Thoracic aorta (tissue), 2 donors: ENCODE results near the gene LDAF1. TPM values are rescaled to one million over a fixed set of nuclear protein-coding genes. Genes with fewer than 3 reads are reported as not detected.
"Not testable (repeated sequence)": the region's sequence is repeated elsewhere in the genome, so short reads cannot be mapped to it uniquely, and the experiment has no call there.

Experiments used
- ATAC-seq: fragments of 150-250 bp; one replicate; pipeline ENCODE4 v1.8.0; 2017; ENCODE audit warnings: low read depth; ENCODE audit not compliant: insufficient number of reproducible peaks, low FRiP score
- DNase-seq: peaks from one replicate; pipeline ENCODE4 v3.0.0-alpha.2; 2020; ENCODE audit warnings: low spot score
- H3K27ac ChIP-seq, 2 donors: fragments of 200-600 bp; sonication (generic); 1 replicate in 1 of 2; 2 replicates in 1 of 2; pipeline ENCODE4 v1.5.1; 2016; ENCODE audit warnings: mild to moderate bottlenecking in 2 of 2, moderate library complexity in 2 of 2
- H3K27me3 ChIP-seq: fragments of 200-600 bp; sonication (generic); replicated peaks from 2 replicates; pipeline ENCODE4 v1.6.0; 2016; ENCODE audit warnings: mild to moderate bottlenecking; ENCODE audit not compliant: insufficient read depth
- H3K36me3 ChIP-seq: fragments of 200-600 bp; sonication (generic); one replicate; pipeline ENCODE4 v1.5.1; 2016
- H3K4me1 ChIP-seq, 2 donors: fragments of 200-600 bp; sonication (generic); 1 replicate in 1 of 2; 2 replicates in 1 of 2; pipeline versions ENCODE4 v1.5.1 to v1.6.0; 2016; ENCODE audit warnings: low read depth in 2 of 2, mild to moderate bottlenecking in 1 of 2; ENCODE audit not compliant: control insufficient read depth in 1 of 2
- H3K4me3 ChIP-seq: fragments of 200-600 bp; sonication (generic); 2 replicates; pipeline ENCODE4 v1.5.1; 2016; ENCODE audit warnings: mild to moderate bottlenecking
- H3K9me3 ChIP-seq: fragments of 200-600 bp; sonication (generic); 2 replicates; pipeline ENCODE4 v1.5.1; 2016
- CTCF ChIP-seq: fragments of 200-600 bp; sonication (generic); IDR thresholded peaks from one replicate; pipeline ENCODE4 v1.5.1; 2019; ENCODE audit warnings: antibody characterized with exemption
- total RNA-seq, 2 donors: library from RNA; depleted of rRNA; stranded (reverse); fragments of >200 nt; gene quantifications; one replicate each; pipeline versions ENCODE4 v1.1.0 to v1.2.3, GENCODE V29; 2016

The LDAF1 gene
- total RNA-seq, 2 donors from 2014 or later = 110 to 112 TPM

- DNase-seq (no peak), ATAC-seq (no peak)
- no peak for TF ChIP-seq CTCF
- Histone ChIP-seq H3K4me1 (peaks cover 0 to 3% of the 10 kb centered on the region in 2 donors), H3K4me3 (no peak overlapping the region), H3K27ac (no peak overlapping the region), H3K36me3 (no peaks in the 10 kb centered on the region), H3K27me3 (no peaks in the 10 kb centered on the region), H3K9me3 (no peaks in the 10 kb centered on the region)
These were observed 12.7 kb upstream of the LDAF1 start for GRCh38 chr16:21145738-21146137.

DNA sequence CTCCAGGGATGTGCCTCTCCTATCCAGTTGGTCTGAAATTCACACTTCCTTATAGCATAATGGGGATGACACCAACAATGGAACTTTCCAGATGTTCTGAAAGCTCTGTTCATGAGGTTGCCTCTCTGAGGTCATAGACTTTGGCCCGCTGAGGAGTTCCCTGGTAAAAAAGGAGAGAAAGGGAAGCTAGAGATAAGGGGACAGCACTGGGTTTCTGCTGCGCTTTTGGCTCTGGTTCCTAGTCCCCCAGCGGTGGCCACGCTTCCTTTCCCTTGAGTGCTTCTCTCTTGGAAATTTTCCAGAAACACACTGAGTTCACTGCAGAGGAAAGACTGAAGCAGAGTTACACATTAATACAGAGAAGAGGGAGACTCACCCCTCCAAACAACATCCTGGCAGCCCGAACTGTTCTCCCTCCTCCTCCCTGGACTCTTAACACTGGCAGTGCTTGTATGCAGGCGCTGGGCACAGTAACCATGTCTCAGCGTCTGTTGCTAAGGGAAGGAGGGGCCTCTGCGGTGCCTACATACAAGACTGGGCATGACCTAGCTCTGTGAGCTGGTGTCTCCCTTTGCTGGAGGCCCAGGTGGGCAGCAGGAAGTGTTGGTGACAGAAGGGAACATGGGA lies 8.0 kb upstream of the LDAF1 start, which contains the start of gene DNAH3:
Gene DNAH3, minus strand, starts transcription at position 472 of the 627 bp plus-strand sequence. CDS start 527 bp downstream, outside the sequence.
- no peak within 1 kb of the TSS for H3K27ac ChIP-seq
- DNase-seq = no peak

DNA sequence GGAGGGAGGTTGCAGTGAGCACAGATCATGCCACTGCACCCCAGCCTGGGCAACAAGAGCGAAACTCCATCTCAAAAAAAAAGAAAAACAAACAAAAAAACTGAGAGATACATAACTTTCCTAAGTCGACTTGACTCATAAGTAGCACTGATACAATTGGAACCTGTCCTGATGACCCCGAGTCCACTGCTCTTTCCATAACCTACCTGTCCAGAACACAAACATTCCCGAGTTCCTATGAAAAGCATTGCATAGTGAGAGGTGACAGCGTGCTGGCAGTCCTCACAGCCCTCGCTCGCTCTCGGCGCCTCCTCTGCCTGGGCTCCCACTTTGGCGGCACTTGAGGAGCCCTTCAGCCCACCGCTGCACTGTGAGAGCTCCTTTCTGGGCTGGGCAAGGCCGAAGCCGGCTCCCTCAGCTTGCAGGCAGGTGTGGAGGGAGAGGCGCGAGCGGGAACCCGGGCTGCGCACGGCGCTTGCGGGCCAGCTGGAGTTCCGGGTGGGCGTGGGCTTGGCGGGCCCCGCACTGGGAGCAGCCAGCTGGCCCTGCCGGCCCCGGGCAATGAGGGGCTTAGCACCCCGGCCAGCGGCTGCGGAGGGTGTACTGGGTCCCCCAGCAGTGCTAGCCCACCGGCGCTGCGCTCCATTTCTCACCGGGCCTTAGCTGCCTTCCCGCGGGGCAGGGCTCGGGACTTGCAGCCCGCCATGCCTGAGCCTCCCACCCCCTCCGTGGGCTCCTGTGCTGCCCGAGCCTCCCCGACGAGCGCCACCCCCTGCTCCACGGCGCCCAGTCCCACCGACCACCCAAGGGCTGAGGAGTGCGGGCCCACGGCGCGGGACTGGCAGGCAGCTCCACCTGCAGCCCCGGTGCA lies 6.1 kb upstream of the LDAF1 start:
- DNase-seq, ATAC-seq: not testable (repeated sequence)

More for the DNA sequence above, 8.0 kb upstream of the LDAF1 start, which contains the start of gene DNAH3:
- no peak for ATAC-seq
- no peaks in the 10 kb centered on the region for H3K9me3 ChIP-seq
- H3K27me3 ChIP-seq = no peaks in the 10 kb centered on the region
- H3K36me3 ChIP-seq = no peaks in the 10 kb centered on the region
- no peak within 1 kb of the TSS for H3K4me3 ChIP-seq
- H3K4me1 ChIP-seq = peaks cover 0 to 6% of the 10 kb centered on the region in 2 donors
- TF ChIP-seq CTCF = no peak

GRCh38 chr16:21153124-21153729 lies 5.2 kb upstream of the LDAF1 start:
- not testable (repeated sequence) for H3K4me3 ChIP-seq, H3K36me3 ChIP-seq, DNase-seq, H3K9me3 ChIP-seq, ATAC-seq, H3K27ac ChIP-seq, H3K27me3 ChIP-seq
- H3K4me1 ChIP-seq = peaks cover 4 to 20% of the 10 kb centered on the region in 2 donors

More for the DNA sequence above, 6.1 kb upstream of the LDAF1 start:
- not testable (repeated sequence) for H3K9me3 ChIP-seq, H3K27ac ChIP-seq, H3K27me3 ChIP-seq, H3K4me3 ChIP-seq, H3K36me3 ChIP-seq
- peaks cover 0 to 12% of the 10 kb centered on the region in 2 donors for H3K4me1 ChIP-seq

- H3K4me1 ChIP-seq = peaks cover 11 to 24% of the 10 kb centered on the region in 2 donors
- not testable (repeated sequence) for DNase-seq, H3K9me3 ChIP-seq, H3K27me3 ChIP-seq, H3K4me3 ChIP-seq, ATAC-seq, H3K36me3 ChIP-seq, H3K27ac ChIP-seq
These were observed 2.5 kb upstream of the LDAF1 start for GRCh38 chr16:21156011-21156410.

DNA sequence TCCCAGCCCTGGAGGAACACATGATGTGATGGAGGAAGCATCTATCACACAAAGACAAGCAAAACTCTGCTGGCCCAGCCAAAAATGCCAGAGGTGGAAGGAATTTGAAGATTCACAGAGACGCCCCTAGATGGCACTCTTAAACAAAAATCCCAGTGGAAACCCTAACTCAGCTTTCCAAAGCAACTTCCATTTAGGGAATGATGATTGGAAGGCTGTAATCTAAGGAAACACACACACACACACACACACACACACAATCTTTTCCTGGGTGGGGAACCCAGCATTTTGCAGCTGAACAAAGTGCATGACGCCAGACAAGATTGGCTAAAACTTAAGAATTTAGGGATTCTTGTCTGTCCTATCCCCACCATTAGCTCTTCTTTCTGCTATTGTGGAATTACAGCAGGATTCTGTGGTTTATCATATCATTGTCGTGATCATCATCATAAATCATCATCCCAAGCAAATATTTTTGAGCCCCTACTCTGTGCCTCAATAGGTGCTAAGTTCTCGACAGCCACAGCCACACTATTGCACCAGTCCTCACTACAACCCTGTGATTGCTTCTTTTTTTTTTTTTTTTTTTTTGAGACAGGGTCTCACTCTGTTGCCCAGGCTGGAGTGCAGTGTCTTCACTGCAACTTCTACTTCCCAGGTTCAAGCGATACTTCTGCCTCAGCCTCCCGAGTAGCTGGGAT lies 1.6 kb upstream of the LDAF1 start:
- no peak for DNase-seq

More for the DNA sequence above, 1.6 kb upstream of the LDAF1 start:
- no peaks in the 10 kb centered on the region for H3K36me3 ChIP-seq
- TF ChIP-seq CTCF = peak; percentile 42
- H3K27ac ChIP-seq = peak overlapping the region in 1 of 2 donors; percentile 79
- H3K9me3 ChIP-seq = no peaks in the 10 kb centered on the region
- H3K27me3 ChIP-seq = no peaks in the 10 kb centered on the region
- no peak overlapping the region for H3K4me3 ChIP-seq
- ATAC-seq = no peak
- H3K4me1 ChIP-seq = peaks cover 13 to 33% of the 10 kb centered on the region in 2 donors
